HepG2 (cell line): ENCODE results near the gene IFNA2. TPM values are rescaled to one million over a fixed set of nuclear protein-coding genes. Genes with fewer than 3 reads are reported as not detected.

Source experiments
- ATAC-seq: fragments of 200-7000 bp; cut with Tn5 transposase; 3 replicates; pipeline ENCODE4 v1.9.1; 2020; ENCODE audit warnings: mild to moderate bottlenecking, moderate library complexity
- BruUV-seq: library from RNA; stranded (reverse); fragments of 400-500 nt; replicated peaks from 2 replicates; lab custom pipeline; 2021; lab: Mats Ljungman, UMichigan
- CTCF ChIA-PET: fragments of 300-600 bp; formaldehyde crosslinking; extraction: SDS; loops from one replicate; lab custom pipeline; 2021; ENCODE audit warnings: low total read pairs, inconsistent platforms, low intra/inter-chr PET ratio; lab: Yijun Ruan, JAX
- POLR2A ChIA-PET: fragments of 350-600 bp; sonication (Branson Sonifier 250); formaldehyde crosslinking; loops from one replicate; lab custom pipeline; 2020; ENCODE audit warnings: antibody characterized with exemption, inconsistent platforms; lab: Yijun Ruan, JAX
- DNase-seq: peaks from one replicate; pipeline ENCODE4 v3.0.0-alpha.2; 2015; ENCODE audit warnings: low spot score
- FAIRE-seq: peaks from 3 replicates; lab custom pipeline; 2011; peaks lifted over from hg19 to GRCh38; lab: Jason Lieb, UNC
- H2AFZ ChIP-seq: one replicate; pipeline ENCODE4 v1.6.1; 2011; ENCODE audit warnings: low read length, inconsistent platforms
- H3K27ac ChIP-seq: fragments of 300-600 bp; 3 replicates; pipeline ENCODE4 v1.8.0; 2011; ENCODE audit warnings: mixed run types, mild to moderate bottlenecking, mixed read lengths, low read length, inconsistent platforms; ENCODE audit not compliant: insufficient read depth; ENCODE audit errors: extremely low read length
- H3K27me3 ChIP-seq, 2 experiments: fragments of 200-600 bp in 1 of 2; 2 replicates in 1 of 2; 3 replicates in 1 of 2; pipeline versions ENCODE4 v1.6.0 to v1.8.0; 2011; ENCODE audit warnings: low read length in 2 of 2, mild to moderate bottlenecking in 2 of 2, moderate library complexity in 2 of 2, inconsistent platforms in 1 of 2; ENCODE audit not compliant: insufficient read depth in 2 of 2, control insufficient read depth in 1 of 2
- H3K36me3 ChIP-seq, 2 experiments: fragments of 200-600 bp in 1 of 2; replicated peaks in 1 of 2; 2 replicates in 1 of 2; 3 replicates in 1 of 2; pipeline versions ENCODE4 v1.5.1 to v1.8.0; 2011; ENCODE audit warnings: low read length in 2 of 2, inconsistent platforms in 1 of 2; ENCODE audit not compliant: insufficient read depth in 2 of 2, control insufficient read depth in 1 of 2
- H3K4me1 ChIP-seq: 2 replicates; pipeline ENCODE4 v1.5.1; 2012; ENCODE audit warnings: low read length, inconsistent platforms; ENCODE audit not compliant: insufficient read depth
- H3K4me2 ChIP-seq: 2 replicates; pipeline ENCODE4 v1.6.0; 2011; ENCODE audit warnings: low read depth, low read length, inconsistent platforms
- H3K4me3 ChIP-seq, 3 experiments: fragments of 200-600 bp in 1 of 3; sonication (generic), shearing (Covaris generic) in 1 of 3; replicated peaks in 1 of 3; 2 replicates each; pipeline ENCODE4 v1.5.1; 2011 to 2016; ENCODE audit warnings: low read length in 3 of 3, inconsistent platforms in 2 of 3, low read depth in 2 of 3, mild to moderate bottlenecking in 2 of 3, control low read depth in 1 of 3, mixed read lengths in 1 of 3; ENCODE audit not compliant: insufficient read depth in 1 of 3
- H3K79me2 ChIP-seq: one replicate; pipeline ENCODE4 v1.6.1; 2011; ENCODE audit warnings: low read length, inconsistent platforms; ENCODE audit not compliant: insufficient read depth
- H3K9ac ChIP-seq: 2 replicates; pipeline ENCODE4 v1.6.0; 2011; ENCODE audit warnings: mild to moderate bottlenecking, low read depth, low read length, inconsistent platforms; ENCODE audit not compliant: insufficient read depth
- H3K9me3 ChIP-seq: 2 replicates; pipeline ENCODE4 v1.5.1; 2012; ENCODE audit warnings: mild to moderate bottlenecking, low read length
- H4K20me1 ChIP-seq: 2 replicates; pipeline ENCODE4 v1.6.0; 2011; ENCODE audit warnings: inconsistent platforms, mild to moderate bottlenecking, low read length, moderate library complexity; ENCODE audit not compliant: insufficient read depth
- HNF4A ChIP-seq: sonication (generic); formaldehyde crosslinking; IDR thresholded peaks from 2 replicates; pipeline ENCODE4 v1.4.0; 2020; ENCODE audit warnings: missing genetic modification reagents
- MLLT10 ChIP-seq: sonication (generic); formaldehyde crosslinking; IDR thresholded peaks from 2 replicates; pipeline ENCODE4 v1.4.0; 2020; ENCODE audit warnings: missing genetic modification reagents
- NR2C2 ChIP-seq: sonication (generic); formaldehyde crosslinking; IDR thresholded peaks from 2 replicates; pipeline ENCODE4 v1.4.0; 2020; ENCODE audit warnings: missing genetic modification reagents, mild to moderate bottlenecking, moderate library complexity, borderline replicate concordance
- NR3C1 ChIP-seq: sonication (generic); formaldehyde crosslinking; IDR thresholded peaks from 2 replicates; pipeline ENCODE4 v1.4.0; 2020; ENCODE audit warnings: missing genetic modification reagents
- RFXANK ChIP-seq: IDR thresholded peaks from 2 replicates; pipeline ENCODE4 v1.6.1; 2016
- SETDB1 ChIP-seq: sonication (generic); formaldehyde crosslinking; IDR thresholded peaks from 2 replicates; pipeline ENCODE4 v1.5.1; 2020; ENCODE audit warnings: missing genetic modification reagents, mild to moderate bottlenecking, borderline replicate concordance
- ZNF30 ChIP-seq: sonication (generic); formaldehyde crosslinking; IDR thresholded peaks from 2 replicates; pipeline ENCODE4 v1.5.0; 2020; ENCODE audit warnings: mild to moderate bottlenecking, missing genetic modification reagents
- WGBS: methylation state at CpG from one replicate; pipeline ENCODE4 v1.1.6; 2017; ENCODE audit warnings: low lambda C conversion rate; 5-methylcytosine and 5-hydroxymethylcytosine counted together
- in situ Hi-C: cut with HindIII; loops from 2 replicates; pipeline ENCODE4 v1.10.0; 2017; ENCODE audit warnings: low pct_unique_long_range_greater_than_20kb; ENCODE audit not compliant: extremely low pct_ligation_motif_present
- intact Hi-C: fragments of 100-400 bp; cut with micrococcal nuclease; formaldehyde crosslinking; loops from one replicate; pipeline ENCODE4 v1.10.0; 2022; ENCODE audit not compliant: unreplicated experiment
- polyA plus RNA-seq, 8 experiments: library from polyadenylated mRNA; depleted of rRNA in 3 of 8; stranded (reverse) in 7 of 8; unstranded in 1 of 8; fragments of >200 nt; fragmentation: Illumina TruSeq in 4 of 8; extraction: Trizol in 4 of 8; gene quantifications; 2 replicates each; pipeline versions ENCODE4 v1.2.1 to v1.2.3, GENCODE V29; 2011 to 2016; ENCODE audit warnings: low read depth in 4 of 8, missing spikeins in 1 of 8, mixed read lengths in 1 of 8; ENCODE audit not compliant: insufficient read depth in 1 of 8
- total RNA-seq, 5 experiments: library from RNA; depleted of rRNA; stranded (reverse); fragments of >200 nt; fragmentation: Illumina TruSeq; extraction: Trizol; gene quantifications; 2 replicates each; pipeline ENCODE4 v1.2.3, GENCODE V29; 2016; ENCODE audit warnings: low read depth in 1 of 5

The IFNA2 gene
- total and polyA plus RNA-seq, 2 of the 13 experiments (the other 11 are each of a cell fraction or from before 2014, with no cell fraction given): not detected

- FAIRE-seq (no peak), ATAC-seq (no peak), DNase-seq (no peak)
- no peaks in the 10 kb centered on the region for H3K4me1 ChIP-seq
- H3K27ac ChIP-seq: no peak within 1 kb of the TSS
- 3% methylated on average over 1 of the region's 1 CpG for WGBS
- H3K4me2 ChIP-seq: no peak within 1 kb of the TSS
- no peak within 1 kb of the TSS for H3K9ac ChIP-seq
- POLR2A ChIA-PET: no interaction called here
- H2AFZ ChIP-seq: no peak within 1 kb of the TSS
- in situ Hi-C loops (no loop called here), intact Hi-C loops (no loop called here)
- TF ChIP-seq ZNF30: no peak
- H3K4me3 ChIP-seq: no peak within 1 kb of the TSS
- CTCF ChIA-PET: no interaction called here
- no TSS peak for BruUV-seq
- no peaks in the 10 kb centered on the region for H3K27me3 ChIP-seq
- H3K9me3 ChIP-seq: no peaks in the 10 kb centered on the region
- no peaks in the 10 kb centered on the region for H4K20me1 ChIP-seq
- no peaks in the 10 kb centered on the region for H3K36me3 ChIP-seq
- H3K79me2 ChIP-seq: no peaks in the 10 kb centered on the region
These were observed 34.4 kb downstream of the IFNA2 start, which contains the start of gene IFNA6 for GRCh38 chr9:21350787-21351186. IFNA6 (minus strand) TSS chr9:21350887; CDS start chr9:21350887, 0 bp downstream.

- CTCF ChIA-PET: no interaction called here
- in situ Hi-C loops: no loop called here
These were observed 36.7 kb downstream of the IFNA2 start for GRCh38 chr9:21348430-21348970.

More at GRCh38 chr9:21348430-21348970, 36.7 kb downstream of the IFNA2 start:
- WGBS: 5% methylated on average over 2 of the region's 3 CpGs
- no peaks in the 10 kb centered on the region for H3K79me2 ChIP-seq
- H2AFZ ChIP-seq: no peak overlapping the region
- POLR2A ChIA-PET: no interaction called here
- no peaks in the 10 kb centered on the region for H3K9me3 ChIP-seq
- H3K27me3 ChIP-seq: no peaks in the 10 kb centered on the region
- H3K36me3 ChIP-seq: no peaks in the 10 kb centered on the region
- no peak overlapping the region for H3K9ac ChIP-seq
- DNase-seq: no peak
- no peak for TF ChIP-seq RFXANK (CRISPR knock-in tag)
- no peak for TF ChIP-seq MLLT10
- no peak for TF ChIP-seq HNF4A
- no peak for TF ChIP-seq SETDB1 (CRISPR knock-in tag)
- no peak for TF ChIP-seq NR3C1 (CRISPR knock-in tag)
- TF ChIP-seq NR2C2: no peak
- TF ChIP-seq, all 625 proteins: peak for 0
- no peak overlapping the region for H3K4me3 ChIP-seq
- no peak overlapping the region for H3K4me2 ChIP-seq
- no peak for ATAC-seq
- intact Hi-C loops: no loop called here
- no peaks in the 10 kb centered on the region for H3K4me1 ChIP-seq
- no peaks in the 10 kb centered on the region for H4K20me1 ChIP-seq
- BruUV-seq: no TSS peak
- H3K27ac ChIP-seq: no peak overlapping the region
- no peak for FAIRE-seq
